ENCODE measurements around the gene TRIM56.

The TRIM56 gene

DNA sequence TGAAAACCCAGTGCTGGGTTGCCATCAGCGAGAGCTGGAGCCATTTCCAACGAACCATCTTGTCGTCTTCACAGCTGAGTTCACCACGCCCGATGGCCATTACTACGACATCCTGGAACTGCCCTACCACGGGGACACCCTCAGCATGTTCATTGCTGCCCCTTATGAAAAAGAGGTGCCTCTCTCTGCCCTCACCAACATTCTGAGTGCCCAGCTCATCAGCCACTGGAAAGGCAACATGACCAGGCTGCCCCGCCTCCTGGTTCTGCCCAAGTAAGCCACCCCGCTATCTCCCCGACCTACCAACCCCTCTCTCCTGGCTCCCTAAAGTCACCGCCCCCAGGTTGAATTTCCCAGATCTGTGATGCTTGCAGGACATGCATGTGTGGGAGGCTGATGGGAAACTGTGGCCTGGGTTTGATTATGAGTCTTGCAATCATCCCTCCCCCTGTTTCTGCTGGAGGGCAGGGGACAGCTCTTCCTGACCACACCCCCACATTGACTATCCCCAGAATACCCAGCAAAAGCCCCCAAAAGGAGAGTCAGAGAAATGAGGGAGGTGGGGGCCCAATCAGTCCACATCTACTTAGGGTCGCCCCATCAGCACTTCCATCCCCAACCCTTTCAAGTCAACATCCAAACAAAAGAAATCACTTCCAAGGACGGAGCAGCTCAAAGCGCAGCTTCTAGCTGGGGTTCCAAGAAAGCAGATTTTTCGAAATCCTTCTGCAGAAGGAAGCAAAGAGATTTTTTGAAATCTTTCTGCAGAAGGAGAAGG lies 48.5 kb downstream of the TRIM56 start:
- no peak for DNase-seq (ENCODE audit: low read depth in 2 of 2)

DNA sequence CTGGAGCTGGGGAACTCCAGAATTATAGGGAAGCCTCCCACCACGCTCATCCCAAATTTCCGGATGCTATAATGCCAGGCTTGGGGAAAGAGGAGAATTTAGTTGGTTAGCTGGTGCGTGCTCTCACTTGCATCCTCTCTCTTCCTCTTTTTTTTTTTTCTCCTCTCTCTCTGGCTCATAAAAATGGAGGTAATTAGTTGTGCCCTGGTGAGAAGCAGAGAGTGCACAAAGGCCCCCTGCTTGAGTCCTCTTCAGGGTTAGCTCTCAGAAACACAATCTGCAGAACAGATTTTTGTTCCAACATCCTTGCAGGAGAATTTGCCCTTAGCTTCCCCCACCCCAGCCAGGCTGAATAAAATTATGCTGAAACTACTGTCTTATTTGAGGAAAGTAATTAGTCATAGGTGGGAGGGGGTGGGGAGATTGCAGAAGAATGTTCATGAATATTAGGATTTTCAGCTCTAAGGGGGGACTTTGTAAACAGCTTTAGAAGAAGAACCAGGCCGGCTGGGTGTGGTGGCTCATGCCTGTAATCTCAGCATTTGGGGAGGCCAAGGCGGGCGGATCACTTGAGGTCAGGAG lies 49.2 kb downstream of the TRIM56 start:
- no peak for DNase-seq (ENCODE audit: low read depth in 2 of 2)

DNA sequence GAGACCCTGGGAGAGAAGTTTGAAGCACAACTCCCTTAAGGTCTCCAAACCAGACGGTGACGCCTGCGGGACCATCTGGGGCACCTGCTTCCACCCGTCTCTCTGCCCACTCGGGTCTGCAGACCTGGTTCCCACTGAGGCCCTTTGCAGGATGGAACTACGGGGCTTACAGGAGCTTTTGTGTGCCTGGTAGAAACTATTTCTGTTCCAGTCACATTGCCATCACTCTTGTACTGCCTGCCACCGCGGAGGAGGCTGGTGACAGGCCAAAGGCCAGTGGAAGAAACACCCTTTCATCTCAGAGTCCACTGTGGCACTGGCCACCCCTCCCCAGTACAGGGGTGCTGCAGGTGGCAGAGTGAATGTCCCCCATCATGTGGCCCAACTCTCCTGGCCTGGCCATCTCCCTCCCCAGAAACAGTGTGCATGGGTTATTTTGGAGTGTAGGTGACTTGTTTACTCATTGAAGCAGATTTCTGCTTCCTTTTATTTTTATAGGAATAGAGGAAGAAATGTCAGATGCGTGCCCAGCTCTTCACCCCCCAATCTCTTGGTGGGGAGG lies 52.5 kb downstream of the TRIM56 start:
- no peak for DNase-seq (ENCODE audit: low read depth in 2 of 2)

DNA sequence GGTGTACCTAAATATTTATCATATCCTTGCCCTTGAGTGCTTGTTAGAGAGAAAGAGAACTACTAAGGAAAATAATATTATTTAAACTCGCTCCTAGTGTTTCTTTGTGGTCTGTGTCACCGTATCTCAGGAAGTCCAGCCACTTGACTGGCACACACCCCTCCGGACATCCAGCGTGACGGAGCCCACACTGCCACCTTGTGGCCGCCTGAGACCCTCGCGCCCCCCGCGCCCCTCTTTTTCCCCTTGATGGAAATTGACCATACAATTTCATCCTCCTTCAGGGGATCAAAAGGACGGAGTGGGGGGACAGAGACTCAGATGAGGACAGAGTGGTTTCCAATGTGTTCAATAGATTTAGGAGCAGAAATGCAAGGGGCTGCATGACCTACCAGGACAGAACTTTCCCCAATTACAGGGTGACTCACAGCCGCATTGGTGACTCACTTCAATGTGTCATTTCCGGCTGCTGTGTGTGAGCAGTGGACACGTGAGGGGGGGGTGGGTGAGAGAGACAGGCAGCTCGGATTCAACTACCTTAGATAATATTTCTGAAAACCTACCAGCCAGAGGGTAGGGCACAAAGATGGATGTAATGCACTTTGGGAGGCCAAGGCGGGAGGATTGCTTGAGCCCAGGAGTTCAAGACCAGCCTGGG lies 53.1 kb downstream of the TRIM56 start:
- peak; percentile 82 to 89 for DNase-seq (ENCODE audit: low read depth in 2 of 2)

DNA sequence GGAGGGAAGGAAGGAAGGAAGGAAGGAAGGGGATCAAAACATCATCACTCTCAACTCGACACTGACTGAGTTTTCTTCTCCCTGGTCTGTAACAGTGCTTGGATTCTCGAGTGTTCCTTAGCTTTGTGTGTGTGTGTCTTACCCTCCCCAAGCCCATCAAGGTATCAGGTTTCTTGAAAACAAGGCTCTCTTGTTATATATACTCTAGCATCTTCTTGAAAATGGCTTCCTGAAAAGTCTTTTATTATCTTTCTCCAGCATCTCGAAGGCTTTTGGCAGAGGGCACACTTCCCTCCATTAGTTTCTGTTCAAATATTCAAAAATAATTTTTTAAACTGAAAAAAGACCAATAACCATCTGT lies 55.0 kb downstream of the TRIM56 start:
- DNase-seq (ENCODE audit: low read depth in 2 of 2) = no peak

DNA sequence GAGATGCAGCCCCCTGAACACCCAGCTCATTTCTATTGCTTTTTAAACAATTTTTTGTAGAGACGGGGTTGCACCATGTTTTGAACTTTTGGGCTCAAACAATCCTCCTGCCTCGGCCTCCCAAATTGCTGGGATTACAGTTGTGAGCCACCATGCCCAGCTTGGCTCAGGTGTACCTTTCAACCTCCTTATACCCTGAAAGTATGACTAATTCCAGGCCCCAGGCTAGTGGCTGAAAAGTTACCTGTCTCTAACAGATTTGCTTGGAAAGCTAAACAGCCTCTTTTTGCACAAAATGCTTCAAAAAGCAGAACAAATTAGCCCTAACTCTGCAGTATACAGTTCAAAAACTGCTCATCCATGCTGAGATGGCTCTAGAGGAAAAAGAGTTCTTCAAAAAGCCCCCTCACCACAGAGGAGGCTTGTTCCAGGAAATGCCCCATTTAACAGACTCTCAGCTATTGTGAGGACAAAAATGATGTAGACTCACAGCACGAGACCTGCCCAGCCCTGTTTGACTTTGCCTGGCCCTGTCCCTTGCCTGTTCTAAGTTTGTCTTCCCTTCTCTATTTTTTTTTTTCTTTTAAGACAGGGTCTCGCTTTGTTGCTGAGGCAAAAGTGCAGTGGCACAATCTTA lies 55.6 kb downstream of the TRIM56 start:
- no peak for DNase-seq (ENCODE audit: low read depth in 2 of 2)
